K562 (cell line): ENCODE measurements around the gene SERPINA10. TPM values are rescaled to one million over a fixed set of nuclear protein-coding genes. Genes with fewer than 3 reads are reported as not detected.

Experiments used
- ATAC-seq: fragments of 200-7000 bp; cut with Tn5 transposase; 3 replicates; pipeline ENCODE4 v1.9.1; 2020; ENCODE audit warnings: moderate library complexity
- BruUV-seq: library from RNA; stranded (reverse); fragments of 400-500 nt; replicated peaks from 2 replicates; lab custom pipeline; 2021; lab: Mats Ljungman, UMichigan
- CTCF ChIA-PET: fragments of 300-600 bp; formaldehyde crosslinking; extraction: SDS; loops from one replicate; lab custom pipeline; 2021; ENCODE audit warnings: low intra/inter-chr PET ratio; lab: Yijun Ruan, JAX
- POLR2A ChIA-PET: fragments of 300-600, 350-650 bp; sonication (Branson Sonifier 250); formaldehyde crosslinking; extraction: SDS; loops from one replicate; lab custom pipeline; 2021; ENCODE audit warnings: antibody characterized with exemption, inconsistent platforms; lab: Yijun Ruan, JAX
- DNase-seq, 4 experiments: peaks; one replicate each; pipeline versions ENCODE4 v3.0.0 to v3.0.0-alpha.2; 2011 to 2018; ENCODE audit warnings: low spot score in 3 of 4, mixed read lengths in 3 of 4; ENCODE audit errors: extremely low read depth in 1 of 4
- FAIRE-seq: peaks from 2 replicates; lab custom pipeline; 2011; peaks lifted over from hg19 to GRCh38; lab: Jason Lieb, UNC
- H2AFZ ChIP-seq: 2 replicates; pipeline ENCODE4 v1.6.0; 2011; ENCODE audit warnings: low read depth, low read length, control low read depth, inconsistent platforms
- H3K27ac ChIP-seq: fragments of 200-600 bp; 3 replicates; pipeline ENCODE4 v1.8.0; 2011; ENCODE audit warnings: low read depth, mild to moderate bottlenecking, control low read depth, inconsistent platforms, low read length, moderate library complexity, mixed read lengths; ENCODE audit errors: extremely low read depth
- H3K27me3 ChIP-seq, 2 experiments: fragments of 300-600 bp in 1 of 2; 2 replicates in 1 of 2; 3 replicates in 1 of 2; pipeline versions ENCODE4 v1.6.0 to v1.8.0; 2011; ENCODE audit warnings: inconsistent platforms in 2 of 2, low read length in 2 of 2, mild to moderate bottlenecking in 1 of 2, mixed read lengths in 1 of 2, moderate library complexity in 1 of 2; ENCODE audit not compliant: control insufficient read depth in 2 of 2, insufficient read depth in 2 of 2
- H3K36me3 ChIP-seq: fragments of 300-600 bp; 3 replicates; pipeline ENCODE4 v1.8.0; 2011; ENCODE audit warnings: mild to moderate bottlenecking, low read length, inconsistent platforms; ENCODE audit not compliant: control insufficient read depth, insufficient read depth
- H3K4me1 ChIP-seq, 2 experiments: fragments of 200-600 bp in 1 of 2; replicated peaks in 1 of 2; 2 replicates in 1 of 2; 3 replicates in 1 of 2; pipeline versions ENCODE4 v1.5.1 to v1.8.0; 2011; ENCODE audit warnings: inconsistent platforms in 2 of 2, low read length in 2 of 2, mild to moderate bottlenecking in 1 of 2, mixed read lengths in 1 of 2, moderate library complexity in 1 of 2; ENCODE audit not compliant: control insufficient read depth in 2 of 2, insufficient read depth in 2 of 2
- H3K4me2 ChIP-seq: 2 replicates; pipeline ENCODE4 v1.6.1; 2011; ENCODE audit warnings: low read length, control low read depth, inconsistent platforms, mixed read lengths; ENCODE audit not compliant: insufficient read depth
- H3K4me3 ChIP-seq: fragments of 200-600 bp; sonication (generic), shearing (Covaris generic); 2 replicates; pipeline ENCODE4 v1.5.1; 2016; ENCODE audit warnings: control low read depth, inconsistent platforms
- H3K79me2 ChIP-seq: fragments of 200-600 bp; 3 replicates; pipeline ENCODE4 v1.8.0; 2011; ENCODE audit warnings: low read length, inconsistent platforms; ENCODE audit not compliant: control insufficient read depth, insufficient read depth
- H3K9ac ChIP-seq, 2 experiments: 2 replicates each; pipeline versions ENCODE4 v1.6.0 to v1.6.1; 2011; ENCODE audit warnings: low read depth in 2 of 2, low read length in 2 of 2, control low read depth in 1 of 2, inconsistent platforms in 1 of 2, mild to moderate bottlenecking in 1 of 2, mixed read lengths in 1 of 2; ENCODE audit not compliant: insufficient read depth in 1 of 2
- H3K9me1 ChIP-seq: one replicate; pipeline ENCODE4 v1.6.0; 2011; ENCODE audit warnings: inconsistent platforms, mild to moderate bottlenecking, low read length, moderate library complexity; ENCODE audit not compliant: control insufficient read depth, insufficient read depth
- H3K9me3 ChIP-seq: replicated peaks from 2 replicates; pipeline ENCODE4 v1.5.1; 2011; ENCODE audit warnings: low read depth, low read length, inconsistent platforms; ENCODE audit not compliant: control insufficient read depth, insufficient read depth
- H4K20me1 ChIP-seq: replicated peaks from 2 replicates; pipeline ENCODE4 v1.6.1; 2011; ENCODE audit warnings: low read length, inconsistent platforms, mixed read lengths; ENCODE audit not compliant: control insufficient read depth, insufficient read depth
- ARID1B ChIP-seq: fragments of 450-650 bp; IDR thresholded peaks from 2 replicates; pipeline ENCODE4 v1.6.1; 2016; ENCODE audit warnings: antibody characterized with exemption, mild to moderate bottlenecking, inconsistent platforms
- BCL6 ChIP-seq: fragments of 250-450 bp; sonication (Bioruptor Pico); IDR thresholded peaks from 2 replicates; pipeline ENCODE4 v1.4.0; 2020
- DIDO1 ChIP-seq: fragments of 450-650 bp; IDR thresholded peaks from 2 replicates; pipeline ENCODE4 v1.6.1; 2016; ENCODE audit warnings: low read depth, missing biosample characterization, missing genetic modification characterization
- EP400 ChIP-seq: fragments of 450-650 bp; IDR thresholded peaks from 2 replicates; pipeline ENCODE4 v1.6.1; 2017; ENCODE audit warnings: antibody characterized with exemption, mild to moderate bottlenecking, moderate library complexity
- LCOR ChIP-seq: sonication (generic); formaldehyde crosslinking; IDR thresholded peaks from 2 replicates; pipeline ENCODE4 v1.8.0; 2022; ENCODE audit warnings: mild to moderate bottlenecking, missing genetic modification reagents
- PCBP2 ChIP-seq: fragments of 200-400 bp; formaldehyde crosslinking; IDR thresholded peaks from 2 replicates; pipeline ENCODE4 v1.6.1; 2018; ENCODE audit warnings: low read length, low read depth, mild to moderate bottlenecking, moderate library complexity; ENCODE audit not compliant: poor library complexity, severe bottlenecking
- PPARD ChIP-seq: fragments of 250-450 bp; sonication (Bioruptor Pico); IDR thresholded peaks from 2 replicates; pipeline ENCODE4 v1.8.0; 2022; ENCODE audit warnings: inconsistent platforms, mild to moderate bottlenecking, moderate library complexity
- PTBP1 ChIP-seq: fragments of 200-400 bp; formaldehyde crosslinking; IDR thresholded peaks from 2 replicates; pipeline ENCODE4 v1.6.1; 2017; ENCODE audit warnings: low read depth, low read length
- RAD21 ChIP-seq, 2 experiments: fragments of 250-450 bp in 1 of 2; fragments of 450-650 bp in 1 of 2; sonication (Bioruptor Pico) in 1 of 2; formaldehyde crosslinking in 1 of 2; IDR thresholded peaks in 1 of 2; conservative IDR thresholded peaks in 1 of 2; 2 replicates each; pipeline versions ENCODE4 v1.4.0 to v1.8.0; 2020 to 2022; ENCODE audit warnings: mild to moderate bottlenecking in 2 of 2, moderate library complexity in 1 of 2
- SAFB ChIP-seq: fragments of 200-400 bp; formaldehyde crosslinking; IDR thresholded peaks from 2 replicates; pipeline ENCODE4 v1.6.1; 2017; ENCODE audit warnings: low read depth, low read length, borderline replicate concordance
- THAP7 ChIP-seq: fragments of 250-450 bp; sonication (Bioruptor Pico); IDR thresholded peaks from 2 replicates; pipeline ENCODE4 v1.5.0; 2021
- U2AF2 ChIP-seq: fragments of 200-400 bp; formaldehyde crosslinking; optimal IDR thresholded peaks from 2 replicates; pipeline ENCODE3; 2017; ENCODE audit warnings: low read depth, mild to moderate bottlenecking, low read length
- ZKSCAN8 ChIP-seq: fragments of 200-800 bp; sonication (Bioruptor generic); IDR thresholded peaks from 2 replicates; pipeline ENCODE4 v1.6.1; 2016; ENCODE audit warnings: missing genetic modification characterization, missing compliant biosample characterization
- ZNF146 ChIP-seq: IDR thresholded peaks from one replicate; pipeline ENCODE4 v1.6.1; 2018; ENCODE audit warnings: missing compliant biosample characterization; ENCODE audit not compliant: unreplicated experiment
- ZNF280B ChIP-seq: fragments of 250-450 bp; sonication (Bioruptor Pico); IDR thresholded peaks from 2 replicates; pipeline ENCODE4 v1.5.1; 2021; ENCODE audit warnings: mild to moderate bottlenecking
- ZNF699 ChIP-seq: fragments of 250-450 bp; sonication (Bioruptor Pico); IDR thresholded peaks from 2 replicates; pipeline ENCODE4 v1.8.0; 2021; ENCODE audit warnings: mild to moderate bottlenecking, moderate library complexity; ENCODE audit not compliant: insufficient replicate concordance
- WGBS: fragments of 100-300 bp; shearing (Covaris generic); methylation state at CpG from one replicate; pipeline ENCODE4 v1.1.6; 2016; ENCODE audit warnings: low coverage, mixed read lengths; ENCODE audit not compliant: insufficient coverage; ENCODE audit errors: missing lambda C conversion rate; 5-methylcytosine and 5-hydroxymethylcytosine counted together
- in situ Hi-C: fragments of 300-500 bp; cut with MboI; formaldehyde crosslinking; loops from 4 replicates; pipeline ENCODE4 v1.15.0; 2018; ENCODE audit warnings: inconsistent platforms, mixed read lengths
- intact Hi-C: fragments of 100-400 bp; cut with micrococcal nuclease; formaldehyde crosslinking; loops from 2 replicates; pipeline ENCODE4 v1.14.2; 2022
- polyA plus RNA-seq, 8 experiments: library from polyadenylated mRNA; depleted of rRNA in 4 of 8; stranded (reverse) in 5 of 8; unstranded in 3 of 8; fragments of >200 nt; fragmentation: Nextera tagmentation in 2 of 8; fragmentation: Illumina TruSeq in 1 of 8; extraction: Ambion mirVana in 2 of 8; extraction: Trizol in 1 of 8; gene quantifications; 2 replicates each; pipeline versions ENCODE4 v1.2.1 to v1.2.3, GENCODE V29; 2011 to 2014; ENCODE audit warnings: inconsistent platforms in 1 of 8, missing spikeins in 1 of 8
- total RNA-seq, 7 experiments: library from RNA; depleted of rRNA in 6 of 7; stranded (reverse); fragments of >200 nt in 6 of 7; fragmentation: Illumina TruSeq in 2 of 7; extraction: Trizol in 2 of 7; gene quantifications; 2 replicates each; pipeline versions ENCODE4 v1.2.1 to v1.2.3, GENCODE V29; 2011 to 2021; ENCODE audit warnings: low replicate concordance in 1 of 7
- TF ChIP-seq, protein P1 (sequence below): fragments of 450-650 bp; IDR thresholded peaks from 2 replicates; pipeline ENCODE4 v1.7.0; 2016; ENCODE audit warnings: borderline replicate concordance
- TF ChIP-seq, protein P2 (sequence below): sonication (generic); formaldehyde crosslinking; IDR thresholded peaks from 2 replicates; pipeline ENCODE4 v1.8.1; 2023; ENCODE audit warnings: mild to moderate bottlenecking, missing genetic modification reagents, moderate library complexity

SERPINA10 gene
- total and polyA plus RNA-seq, 9 of the 15 experiments (the other 6 are each of a cell fraction or from before 2014, with no cell fraction given): not detected

- Histone ChIP-seq H3K9me3 (no peaks in the 10 kb centered on the region), H3K79me2 (no peaks in the 10 kb centered on the region), H2AFZ (no peak overlapping the region), H4K20me1 (no peaks in the 10 kb centered on the region), H3K4me3 (no peak overlapping the region), H3K27me3 (peaks cover 0 to 6% of the 10 kb centered on the region in 2 experiments; a peak in 1 of 5 replicates), H3K4me2 (no peak overlapping the region), H3K9me1 (no peaks in the 10 kb centered on the region), H3K27ac (no peak overlapping the region), H3K9ac (no peak overlapping the region), H3K36me3 (no peaks in the 10 kb centered on the region), H3K4me1 (no peaks in the 10 kb centered on the region)
- TF ChIP-seq, protein P1, sequence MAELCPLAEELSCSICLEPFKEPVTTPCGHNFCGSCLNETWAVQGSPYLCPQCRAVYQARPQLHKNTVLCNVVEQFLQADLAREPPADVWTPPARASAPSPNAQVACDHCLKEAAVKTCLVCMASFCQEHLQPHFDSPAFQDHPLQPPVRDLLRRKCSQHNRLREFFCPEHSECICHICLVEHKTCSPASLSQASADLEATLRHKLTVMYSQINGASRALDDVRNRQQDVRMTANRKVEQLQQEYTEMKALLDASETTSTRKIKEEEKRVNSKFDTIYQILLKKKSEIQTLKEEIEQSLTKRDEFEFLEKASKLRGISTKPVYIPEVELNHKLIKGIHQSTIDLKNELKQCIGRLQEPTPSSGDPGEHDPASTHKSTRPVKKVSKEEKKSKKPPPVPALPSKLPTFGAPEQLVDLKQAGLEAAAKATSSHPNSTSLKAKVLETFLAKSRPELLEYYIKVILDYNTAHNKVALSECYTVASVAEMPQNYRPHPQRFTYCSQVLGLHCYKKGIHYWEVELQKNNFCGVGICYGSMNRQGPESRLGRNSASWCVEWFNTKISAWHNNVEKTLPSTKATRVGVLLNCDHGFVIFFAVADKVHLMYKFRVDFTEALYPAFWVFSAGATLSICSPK: no peak
- TF ChIP-seq BCL6 (CRISPR knock-in tag): no peak
- TF ChIP-seq DIDO1: no peak
- TF ChIP-seq PTBP1: no peak
- TF ChIP-seq PPARD (CRISPR knock-in tag): no peak
- TF ChIP-seq ZKSCAN8 (CRISPR knock-in tag): no peak
- no peak for TF ChIP-seq PCBP2
- no peak for TF ChIP-seq ZNF146
- no peak for TF ChIP-seq LCOR
- TF ChIP-seq ARID1B: no peak
- TF ChIP-seq THAP7 (CRISPR knock-in tag): no peak
- TF ChIP-seq, protein P2, sequence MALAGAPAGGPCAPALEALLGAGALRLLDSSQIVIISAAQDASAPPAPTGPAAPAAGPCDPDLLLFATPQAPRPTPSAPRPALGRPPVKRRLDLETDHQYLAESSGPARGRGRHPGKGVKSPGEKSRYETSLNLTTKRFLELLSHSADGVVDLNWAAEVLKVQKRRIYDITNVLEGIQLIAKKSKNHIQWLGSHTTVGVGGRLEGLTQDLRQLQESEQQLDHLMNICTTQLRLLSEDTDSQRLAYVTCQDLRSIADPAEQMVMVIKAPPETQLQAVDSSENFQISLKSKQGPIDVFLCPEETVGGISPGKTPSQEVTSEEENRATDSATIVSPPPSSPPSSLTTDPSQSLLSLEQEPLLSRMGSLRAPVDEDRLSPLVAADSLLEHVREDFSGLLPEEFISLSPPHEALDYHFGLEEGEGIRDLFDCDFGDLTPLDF (CRISPR knock-in tag): no peak
- no peak for TF ChIP-seq RAD21 (CRISPR knock-in tag; conservative IDR thresholded peaks at IDR 0.05 in 1 of 2, IDR thresholded peaks at IDR 0.05 in 1 of 2)
- TF ChIP-seq SAFB: no peak
- TF ChIP-seq EP400: no peak
- no peak for TF ChIP-seq ZNF280B (CRISPR knock-in tag)
- no peak for TF ChIP-seq U2AF2
- TF ChIP-seq ZNF699 (CRISPR knock-in tag): no peak
- FAIRE-seq (no peak), ATAC-seq (no peak), DNase-seq (no peak)
- POLR2A ChIA-PET: no interaction called here
- BruUV-seq: no TSS peak
- intact Hi-C loops: no loop called here
- CTCF ChIA-PET: no interaction called here
- WGBS: 0% methylated on average over 13 of the region's 13 CpGs
- in situ Hi-C loops: no loop called here
Measured at GRCh38 chr14:94291159-94291905, 1.7 kb downstream of the SERPINA10 start.
